SK-N-MC (cell line): Measurements from ENCODE around the gene PPTC7.

Source experiments
- EZH2 ChIP-seq: fragments of 200-600 bp; sonication (generic); IDR thresholded peaks from one replicate; pipeline ENCODE4 v1.6.1; 2017; ENCODE audit warnings: antibody characterized with exemption
- POLR2AphosphoS5 ChIP-seq: IDR thresholded peaks from 2 replicates; pipeline ENCODE4 v1.6.1; 2012; ENCODE audit warnings: mild to moderate bottlenecking, low read depth, low read length, borderline replicate concordance

GRCh38 chr12:110554184-110554583 is 28.9 kb downstream of the PPTC7 start:
- no peak for TF ChIP-seq POLR2AphosphoS5
- TF ChIP-seq EZH2 = no peak
